AG04450 (cell line): ENCODE data around the gene IFNG. TPM values are rescaled to one million over a fixed set of nuclear protein-coding genes. Genes with fewer than 3 reads are reported as not detected.
"Not testable (repeated sequence)": the region's sequence is repeated elsewhere in the genome, so short reads cannot be mapped to it uniquely, and the experiment has no call there.

Experiments
- CTCF ChIA-PET: fragments of 300-600, 350-600 bp; formaldehyde crosslinking; extraction: SDS; loops from one replicate; lab custom pipeline; 2022; ENCODE audit warnings: antibody characterized with exemption, inconsistent platforms; lab: Charles Lee
- POLR2A ChIA-PET: fragments of 350-600 bp; formaldehyde crosslinking; extraction: SDS; loops from one replicate; lab custom pipeline; 2021; ENCODE audit warnings: antibody characterized with exemption, inconsistent platforms; lab: Yijun Ruan, JAX
- DNase-seq: peaks from one replicate; pipeline ENCODE4 v3.0.0-alpha.2; 2011; ENCODE audit warnings: low read depth, low spot score
- H3K27ac ChIP-seq: one replicate; pipeline ENCODE4 v1.5.1; 2012; ENCODE audit warnings: low read depth, low read length, control low read depth
- H3K27me3 ChIP-seq: one replicate; pipeline ENCODE4 v1.6.0; 2012; ENCODE audit warnings: low read length; ENCODE audit not compliant: control insufficient read depth, insufficient read depth
- H3K4me3 ChIP-seq: 2 replicates; pipeline ENCODE4 v1.5.1; 2011; ENCODE audit warnings: mild to moderate bottlenecking, low read depth, low read length, control low read depth
- H3K9me3 ChIP-seq: 2 replicates; pipeline ENCODE4 v1.5.1; 2012; ENCODE audit warnings: low read length; ENCODE audit not compliant: control insufficient read depth, insufficient read depth
- polyA minus RNA-seq: library from RNA; depleted of rRNA, polyadenylated mRNA; stranded (reverse); fragments of >200 nt; gene quantifications from 2 replicates; pipeline ENCODE4 v1.2.3, GENCODE V29; 2011; rRNA and poly(A)+ RNA removed
- polyA plus RNA-seq: library from polyadenylated mRNA; depleted of rRNA; stranded (reverse); fragments of >200 nt; gene quantifications from 2 replicates; pipeline ENCODE4 v1.2.3, GENCODE V29; 2011; rRNA removed
- TF ChIP-seq, protein P1 (sequence below): IDR thresholded peaks from 2 replicates; pipeline ENCODE4 v1.5.1; 2011; ENCODE audit warnings: low read depth, low read length, control low read depth, inconsistent platforms

The IFNG gene
- polyA plus RNA-seq (not detected in 2 replicates), polyA minus RNA-seq (not detected in 2 replicates)

DNA sequence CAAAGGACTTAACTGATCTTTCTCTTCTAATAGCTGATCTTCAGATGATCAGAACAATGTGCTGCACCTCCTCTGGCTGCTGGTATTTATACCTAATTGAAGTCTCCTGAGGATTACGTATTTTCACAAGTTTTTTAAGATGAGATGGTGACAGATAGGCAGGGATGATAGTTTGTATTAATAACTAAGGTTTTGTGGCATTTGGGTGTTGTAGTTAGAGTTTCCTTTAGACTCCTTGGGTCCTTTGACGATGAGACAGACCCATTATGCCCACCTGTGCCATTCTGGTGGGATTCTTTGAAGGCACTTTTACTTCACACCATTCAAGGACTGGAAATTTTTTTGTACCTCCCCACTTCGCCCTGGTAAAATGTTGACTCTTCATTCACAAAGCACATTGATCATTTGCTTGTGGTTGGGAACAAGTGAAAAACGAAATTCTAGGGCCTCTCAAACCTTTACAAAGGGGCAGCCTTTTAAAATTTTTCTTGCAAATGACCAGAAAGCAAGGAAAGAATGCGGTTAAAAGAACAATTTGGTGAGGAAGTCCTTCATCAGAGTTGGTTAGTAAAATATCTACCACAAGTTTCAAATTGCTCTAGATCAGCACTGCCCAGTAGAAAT lies at the start of gene IFNG:
TSS of gene IFNG (minus strand) at position 60 of the 624 bp plus-strand sequence. CDS start 125 bp downstream, outside the sequence.
- Histone ChIP-seq H3K27me3 (no peaks in the 10 kb centered on the region), H3K4me3 (no peak within 1 kb of the TSS), H3K27ac (no peak within 1 kb of the TSS), H3K9me3 (no peaks in the 10 kb centered on the region)
- no peak for DNase-seq
- TF ChIP-seq, protein P1, sequence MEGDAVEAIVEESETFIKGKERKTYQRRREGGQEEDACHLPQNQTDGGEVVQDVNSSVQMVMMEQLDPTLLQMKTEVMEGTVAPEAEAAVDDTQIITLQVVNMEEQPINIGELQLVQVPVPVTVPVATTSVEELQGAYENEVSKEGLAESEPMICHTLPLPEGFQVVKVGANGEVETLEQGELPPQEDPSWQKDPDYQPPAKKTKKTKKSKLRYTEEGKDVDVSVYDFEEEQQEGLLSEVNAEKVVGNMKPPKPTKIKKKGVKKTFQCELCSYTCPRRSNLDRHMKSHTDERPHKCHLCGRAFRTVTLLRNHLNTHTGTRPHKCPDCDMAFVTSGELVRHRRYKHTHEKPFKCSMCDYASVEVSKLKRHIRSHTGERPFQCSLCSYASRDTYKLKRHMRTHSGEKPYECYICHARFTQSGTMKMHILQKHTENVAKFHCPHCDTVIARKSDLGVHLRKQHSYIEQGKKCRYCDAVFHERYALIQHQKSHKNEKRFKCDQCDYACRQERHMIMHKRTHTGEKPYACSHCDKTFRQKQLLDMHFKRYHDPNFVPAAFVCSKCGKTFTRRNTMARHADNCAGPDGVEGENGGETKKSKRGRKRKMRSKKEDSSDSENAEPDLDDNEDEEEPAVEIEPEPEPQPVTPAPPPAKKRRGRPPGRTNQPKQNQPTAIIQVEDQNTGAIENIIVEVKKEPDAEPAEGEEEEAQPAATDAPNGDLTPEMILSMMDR = no peak
- ChIA-PET POLR2A (no interaction called here), CTCF (no interaction called here)

DNA sequence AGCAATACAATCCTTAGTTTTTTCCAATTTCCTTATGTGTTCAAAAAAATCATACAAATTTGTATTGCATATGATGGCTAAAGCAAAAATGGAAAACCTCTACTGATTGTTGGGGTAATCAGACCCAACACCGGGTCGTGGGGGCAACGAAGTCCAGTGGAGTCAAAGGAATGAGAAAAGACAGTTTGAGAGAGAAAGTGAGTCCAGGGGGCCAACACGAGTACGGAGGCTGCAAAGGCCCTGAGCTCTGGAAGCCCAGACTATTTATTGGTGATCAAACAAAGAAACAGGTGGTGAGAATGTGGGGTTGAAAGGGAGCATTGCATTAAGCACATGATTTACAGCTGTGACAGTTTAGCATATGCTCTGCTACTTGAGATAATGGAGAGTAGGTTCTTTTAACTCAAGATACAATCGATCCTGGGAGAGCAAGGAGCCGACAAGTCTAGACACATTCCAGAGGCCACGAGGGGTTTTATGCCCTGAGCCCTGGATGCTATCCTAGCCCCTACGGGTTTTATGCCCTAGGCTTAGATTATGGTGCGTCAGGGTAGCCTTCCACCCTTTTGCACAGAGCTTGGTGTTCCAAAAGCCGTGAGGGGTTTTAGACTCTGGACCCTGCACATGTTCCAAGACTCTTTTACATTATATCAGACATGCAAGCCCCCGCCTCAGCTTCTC lies 49.6 kb upstream of the IFNG start:
- H3K27ac ChIP-seq, CTCF ChIA-PET, H3K4me3 ChIP-seq, H3K9me3 ChIP-seq, H3K27me3 ChIP-seq, DNase-seq, POLR2A ChIA-PET: not testable (repeated sequence)

DNA sequence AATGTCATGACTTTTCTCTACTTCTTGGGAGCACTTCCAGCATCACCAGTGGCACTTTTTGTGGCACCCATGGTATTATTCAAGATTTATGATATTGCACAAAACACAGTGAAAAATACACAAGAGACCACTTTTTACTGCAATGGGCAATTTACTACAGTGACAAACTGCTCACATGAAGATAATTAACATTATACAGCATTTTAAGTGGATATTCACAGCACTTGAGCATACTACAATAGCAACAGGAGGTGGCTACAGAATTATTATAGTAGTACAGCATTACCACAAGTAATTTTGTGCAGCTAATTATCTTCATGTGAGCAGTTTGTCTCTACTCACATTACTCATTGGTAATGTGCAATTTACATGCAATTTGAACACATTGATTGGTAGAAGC lies 47.7 kb upstream of the IFNG start:
- Histone ChIP-seq H3K9me3 (no peaks in the 10 kb centered on the region), H3K27ac (no peak overlapping the region), H3K4me3 (no peak overlapping the region), H3K27me3 (peaks cover 3% of the 10 kb centered on the region)
- CTCF ChIA-PET = interaction anchor here (0.6 kb wide), 1 partner anchor 9 kb away, joined by 4 read pairs; no protein-coding TSS in a partner anchor
- DNase-seq = no peak
- POLR2A ChIA-PET = no interaction called here
- TF ChIP-seq, protein P1 = no peak

DNA sequence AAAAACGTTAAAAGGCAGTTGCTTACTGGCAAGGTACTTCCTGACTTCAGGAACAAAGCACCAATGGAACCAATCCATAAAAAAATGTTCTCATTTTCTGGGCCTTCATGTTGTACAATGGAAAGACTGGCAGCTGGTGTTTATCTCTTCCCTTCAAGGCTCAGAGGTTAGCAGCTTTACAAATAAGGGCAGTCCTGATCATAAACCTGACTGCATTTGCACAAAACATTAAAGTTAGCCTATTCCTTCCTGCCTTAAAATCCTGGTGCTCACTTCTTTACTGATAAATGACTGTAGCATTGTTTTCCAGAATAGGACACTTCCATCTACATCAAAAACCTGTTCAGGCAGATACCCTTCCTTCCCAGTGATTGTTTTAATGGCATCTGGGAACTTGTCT lies 46.9 kb upstream of the IFNG start:
- no peak for DNase-seq
- H3K27ac ChIP-seq = no peak overlapping the region
- ChIA-PET POLR2A (no interaction called here), CTCF (no interaction called here)
- TF ChIP-seq, protein P1 = no peak
- H3K4me3 ChIP-seq = no peak overlapping the region
- H3K9me3 ChIP-seq = no peaks in the 10 kb centered on the region
- peaks cover 3% of the 10 kb centered on the region for H3K27me3 ChIP-seq

DNA sequence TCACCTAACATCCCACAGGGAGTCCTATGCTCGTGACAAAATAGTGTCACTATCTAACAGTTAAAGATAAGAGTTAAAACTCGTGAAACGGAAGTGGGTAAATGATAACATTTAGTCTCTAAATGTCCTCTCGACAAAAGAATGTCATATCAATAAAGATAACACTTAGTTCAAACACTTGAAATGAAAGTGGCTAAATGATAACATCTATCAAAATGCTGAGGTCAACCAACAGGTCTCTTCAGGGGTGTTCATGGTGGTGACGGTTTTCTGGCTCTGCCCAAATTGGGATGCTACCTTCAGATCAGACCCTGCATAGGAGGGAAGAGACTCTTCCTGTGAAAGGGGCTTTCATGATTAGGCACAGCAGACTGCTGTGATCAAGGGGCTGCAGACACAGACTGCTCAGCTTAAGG lies 43.9 kb upstream of the IFNG start:
- Histone ChIP-seq H3K27me3 (peaks cover 3% of the 10 kb centered on the region), H3K27ac (no peak overlapping the region), H3K4me3 (no peak overlapping the region), H3K9me3 (no peaks in the 10 kb centered on the region)
- POLR2A ChIA-PET = no interaction called here
- CTCF ChIA-PET = no interaction called here
- TF ChIP-seq, protein P1 = no peak
- no peak for DNase-seq
